HG02970 (cell line): ENCODE data around the gene PRR33.
A peak's percentile ranks its signal among the peaks of the same experiment; 100 is the strongest.

Experiments
- ATAC-seq: cut with Tn5 transposase; IDR thresholded peaks from one replicate; pipeline ENCODE4 v1.9.1; 2021; ENCODE audit warnings: mild to moderate bottlenecking, moderate library complexity, moderate number of reproducible peaks; ENCODE audit not compliant: unreplicated experiment, low FRiP score

PRR33 gene

DNA sequence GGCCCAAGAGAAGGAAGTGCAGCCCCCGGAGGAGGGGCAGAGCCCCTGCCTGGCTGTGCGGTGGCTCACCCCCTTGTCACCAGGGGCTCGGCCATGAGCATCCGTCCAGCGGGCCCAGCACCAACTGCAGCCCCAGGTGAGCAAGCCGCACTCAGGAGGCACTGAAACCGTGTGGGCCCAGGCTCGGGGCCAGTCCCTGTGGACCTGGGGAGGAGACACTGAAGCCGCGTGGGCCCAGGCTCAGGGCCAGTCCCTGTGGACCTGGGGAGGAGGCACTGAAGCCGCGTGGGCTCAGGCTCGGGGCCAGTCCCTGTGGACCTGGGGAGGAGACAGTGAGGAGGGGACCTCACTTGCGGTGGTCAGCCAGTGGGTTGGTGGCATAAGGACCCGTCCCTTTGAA lies 24.9 kb downstream of the PRR33 start:
- no peak for ATAC-seq

DNA sequence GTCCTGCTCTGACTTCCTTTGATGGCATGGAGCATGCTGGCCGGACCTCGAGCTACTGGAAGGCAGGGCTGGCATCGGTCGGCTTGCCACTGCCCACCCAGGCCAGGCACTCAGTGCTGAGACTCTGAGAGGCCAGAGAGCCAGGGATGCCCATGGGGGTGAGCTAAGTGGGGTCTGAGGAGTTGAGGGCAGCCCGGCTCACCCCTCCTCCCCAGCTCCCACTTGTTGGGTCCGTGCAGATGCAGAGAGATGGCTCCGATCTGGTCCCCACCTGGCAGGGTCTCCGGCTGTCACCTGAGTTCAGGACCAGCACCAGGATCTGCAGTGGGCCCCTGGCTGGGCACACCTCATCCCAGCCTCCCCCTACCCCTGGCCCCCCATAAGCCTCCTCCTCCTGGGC lies 25.5 kb downstream of the PRR33 start:
- no peak for ATAC-seq

- ATAC-seq = no peak
Measured at GRCh38 chr11:1864831-1865665, 26.6 kb downstream of the PRR33 start.

- no peak for ATAC-seq
Measured at GRCh38 chr11:1864231-1864630, 27.5 kb downstream of the PRR33 start.

DNA sequence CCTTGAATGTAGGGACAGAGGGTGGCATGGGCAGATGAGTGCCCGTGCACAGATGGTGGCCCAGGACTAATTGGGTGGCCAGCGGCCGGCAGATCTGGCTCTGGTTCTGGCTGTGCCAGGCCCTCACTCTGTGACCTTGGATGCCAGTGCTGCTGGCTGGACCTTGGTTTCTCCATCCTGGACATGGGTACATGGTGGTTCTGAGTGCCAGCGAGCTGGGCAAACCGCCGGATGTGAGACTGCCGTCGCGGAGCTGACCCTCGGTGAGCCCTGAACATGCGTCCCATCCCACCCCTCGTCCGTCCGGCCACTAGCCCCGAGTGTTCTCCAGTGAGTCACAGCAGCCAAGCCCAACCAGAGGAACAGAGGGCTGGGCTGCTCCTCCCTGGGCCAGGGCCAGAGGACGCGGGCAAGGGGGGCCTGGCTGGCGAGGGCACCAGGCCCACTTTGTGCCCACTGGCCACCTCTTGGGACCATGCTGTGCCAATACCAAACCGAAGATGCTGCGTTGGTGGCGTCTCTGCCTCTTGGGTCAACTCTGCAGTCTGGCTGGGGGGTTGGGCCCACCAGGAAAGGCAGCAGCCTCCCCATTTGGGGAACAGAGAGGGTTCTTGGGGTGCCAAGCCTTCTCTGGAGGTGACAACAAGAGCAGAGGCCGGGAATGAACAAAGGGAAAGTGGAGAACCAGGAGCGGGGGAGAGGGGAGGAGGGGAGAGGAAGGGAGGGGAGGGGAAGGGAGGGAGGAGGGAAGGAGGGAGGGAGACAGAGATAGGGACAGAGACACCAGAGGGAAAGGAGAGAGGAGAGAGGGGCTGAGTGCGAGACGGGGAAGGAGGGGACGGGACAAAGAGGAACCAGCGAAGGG lies 28.1 kb downstream of the PRR33 start:
- no peak for ATAC-seq

- ATAC-seq = no peak
Measured at GRCh38 chr11:1862588-1863351, 28.9 kb downstream of the PRR33 start.

- no peak for ATAC-seq
Measured at GRCh38 chr11:1861435-1862411, 30.0 kb downstream of the PRR33 start.

DNA sequence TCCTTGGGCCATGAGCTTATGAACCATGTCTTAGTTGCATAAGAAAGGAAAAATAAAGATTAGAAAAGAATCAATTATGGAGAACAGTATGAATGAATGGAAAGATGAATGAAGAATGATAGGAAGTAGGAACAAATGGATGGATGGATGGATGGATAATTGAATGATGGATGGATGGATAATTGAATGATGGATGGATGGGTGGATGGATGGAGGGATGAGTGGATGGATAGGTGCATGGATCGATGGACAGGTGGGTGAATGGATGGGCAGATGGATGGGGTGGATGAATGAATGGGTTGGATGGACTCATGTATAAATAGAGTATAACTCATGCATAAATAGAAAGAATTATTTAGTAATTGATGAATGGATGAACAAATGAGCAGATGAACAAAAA lies 31.6 kb downstream of the PRR33 start:
- no peak for ATAC-seq

GRCh38 chr11:1859004-1859403 lies 32.7 kb downstream of the PRR33 start:
- no peak for ATAC-seq

GRCh38 chr11:1858576-1858975 lies 33.1 kb downstream of the PRR33 start:
- no peak for ATAC-seq

DNA sequence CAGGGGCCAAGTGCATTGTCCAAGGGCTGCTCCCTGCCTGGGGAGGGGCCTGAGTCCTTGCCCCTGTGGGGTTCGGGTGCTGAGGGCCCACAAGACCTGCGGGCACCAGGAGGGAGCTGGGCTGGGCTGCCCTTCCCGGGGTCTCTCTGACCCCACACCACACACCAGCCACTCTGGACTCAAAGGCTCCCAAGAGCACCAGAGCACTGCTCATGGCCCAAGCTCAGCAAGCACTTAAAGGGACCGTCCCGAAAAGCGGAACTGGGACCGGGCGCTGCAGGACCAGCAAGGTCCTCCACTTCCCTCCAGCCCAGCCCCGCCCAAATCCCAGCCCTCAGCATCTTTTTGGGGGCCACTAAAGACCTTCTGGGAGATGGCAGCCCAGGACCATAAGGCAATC lies 33.5 kb downstream of the PRR33 start:
- ATAC-seq = no peak

GRCh38 chr11:1857064-1857463 lies 34.6 kb downstream of the PRR33 start:
- ATAC-seq = no peak

DNA sequence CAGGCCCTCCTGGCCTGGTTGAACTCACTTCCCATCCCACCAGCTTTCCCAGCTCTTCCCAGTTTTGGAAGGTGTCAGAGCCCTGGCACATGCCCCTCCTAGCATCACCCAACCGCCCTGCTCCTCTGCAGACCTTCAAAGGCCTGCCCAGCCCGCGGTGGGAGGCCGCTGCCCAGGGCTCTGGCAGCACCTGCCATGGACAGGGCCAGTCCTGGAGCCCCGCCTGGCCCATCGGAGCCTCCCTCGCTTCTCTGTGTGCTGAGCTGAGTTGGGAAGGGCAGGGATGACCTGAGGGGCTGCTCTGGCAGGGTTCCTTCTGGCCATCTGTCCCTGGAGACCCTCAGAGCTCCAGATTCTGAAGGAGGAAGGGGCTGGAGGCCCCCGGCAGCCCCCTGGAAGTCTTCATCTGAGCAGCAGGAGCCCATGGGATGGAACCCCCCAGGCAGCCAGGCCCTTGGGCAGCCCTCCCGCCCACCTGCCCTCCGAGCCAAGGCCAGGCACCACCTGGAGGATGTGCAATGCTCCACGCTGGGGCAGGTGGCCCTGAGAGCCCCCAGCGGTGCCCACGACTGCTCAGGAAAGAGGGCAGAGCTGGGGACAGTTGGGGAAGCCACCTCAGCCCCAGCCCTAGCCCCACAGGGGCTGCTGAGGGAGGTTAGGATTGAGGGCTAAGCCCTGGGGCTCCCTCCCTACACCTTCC lies 35.2 kb downstream of the PRR33 start:
- ATAC-seq = no peak

- ATAC-seq = no peak
Measured at GRCh38 chr11:1855886-1856265, 35.8 kb downstream of the PRR33 start.

DNA sequence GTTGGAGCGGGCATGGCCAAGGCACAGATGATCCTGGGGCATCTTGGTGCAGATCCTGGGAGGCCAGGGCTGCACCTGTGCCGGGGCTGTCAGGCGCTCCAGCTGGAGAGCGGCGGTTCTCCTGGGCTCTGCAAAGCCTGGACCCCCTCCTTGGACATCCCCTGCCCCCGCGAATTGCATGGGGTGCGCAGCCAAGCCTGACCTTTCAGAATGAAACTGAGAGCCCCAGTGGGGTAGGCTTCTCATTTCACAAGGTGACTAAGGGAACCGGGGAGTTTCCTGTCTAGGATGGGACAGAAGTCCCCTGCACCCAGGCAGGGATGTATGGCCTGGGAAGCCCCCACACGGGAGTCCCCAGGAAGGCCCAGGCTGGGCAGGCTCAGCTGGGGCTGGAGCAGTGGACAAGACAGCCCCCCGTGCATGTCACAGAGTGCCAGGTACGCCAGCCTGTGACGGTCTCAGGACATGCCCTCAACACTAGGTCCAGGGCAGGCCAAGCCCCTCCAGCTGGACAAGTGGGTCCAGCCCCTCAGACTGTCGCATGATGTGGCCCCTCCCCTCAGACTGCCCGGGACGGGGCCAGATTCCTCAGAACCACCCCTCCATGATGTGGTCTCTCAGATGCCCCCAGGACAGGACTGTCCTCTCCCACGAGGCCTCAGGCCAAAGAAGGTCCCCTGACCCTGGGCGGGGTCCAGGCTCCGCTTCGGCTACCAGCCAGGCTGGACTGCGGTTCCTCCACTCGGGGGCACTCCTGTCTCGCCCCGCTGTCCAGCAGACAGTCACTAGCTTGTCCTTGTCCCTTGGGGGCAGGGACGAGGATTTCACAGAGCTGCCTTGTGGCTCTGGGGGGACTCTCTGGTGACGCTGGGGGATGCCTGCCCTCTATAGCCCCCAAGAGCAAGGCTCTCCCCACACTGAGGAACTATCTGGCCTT lies 36.5 kb downstream of the PRR33 start:
- peak; percentile 27 for ATAC-seq

GRCh38 chr11:1854132-1854948 lies 37.4 kb downstream of the PRR33 start:
- peak; percentile 22 for ATAC-seq

DNA sequence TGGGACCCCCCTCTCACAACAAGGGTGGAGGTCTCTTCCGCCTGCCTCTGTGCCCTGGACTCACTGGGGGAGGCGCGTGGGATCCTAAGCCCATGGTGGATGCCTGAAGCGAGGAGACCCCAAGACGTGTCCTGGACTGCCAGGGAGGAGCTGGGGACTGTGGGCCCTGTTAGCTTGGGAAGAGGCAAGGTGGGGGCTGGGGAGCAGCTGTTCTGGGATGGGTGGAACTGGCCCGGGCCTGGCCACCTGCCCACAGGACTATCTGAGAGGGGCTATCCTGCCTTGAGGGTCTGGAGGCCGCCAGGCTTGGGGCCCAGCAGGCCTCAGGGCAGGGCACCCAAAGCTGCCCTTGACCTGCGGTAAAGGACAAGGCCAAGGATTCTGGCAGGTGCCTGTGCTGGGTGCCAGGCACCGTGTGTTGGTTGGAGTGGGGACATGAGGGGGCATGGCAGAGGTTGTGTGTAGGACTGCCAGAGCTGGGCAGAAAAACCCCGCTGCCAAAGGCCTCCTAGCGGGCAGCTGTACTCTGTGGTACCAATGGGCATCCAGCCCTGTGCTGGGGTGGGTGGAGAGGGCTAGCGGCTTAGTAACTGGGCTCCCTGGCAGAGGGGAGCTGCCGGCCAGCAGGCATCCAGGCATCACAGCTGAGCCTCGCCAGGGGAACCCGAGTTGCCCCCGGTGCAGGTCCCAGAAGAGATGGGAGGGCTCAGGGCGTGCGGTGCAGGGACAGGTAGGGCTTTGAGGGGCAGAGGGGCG lies 38.1 kb downstream of the PRR33 start:
- ATAC-seq = no peak
